ENCODE measurements around the gene SORBS1.

GRCh38 chr10:95305606-95306317 is 255.4 kb downstream of the SORBS1 start:
- TF ChIP-seq ARID4B (CRISPR knock-in tag; IDR thresholded peaks at IDR 0.05; ENCODE audit: borderline replicate concordance) (no peak), CTCF (IDR thresholded peaks at IDR 0.05) (no peak)

Data from WTC11 (cell line).